ENCODE results near the gene TUBA4B.
"Not testable (repeated sequence)": the region's sequence is repeated elsewhere in the genome, so short reads cannot be mapped to it uniquely, and the experiment has no call there.

The TUBA4B gene

DNA sequence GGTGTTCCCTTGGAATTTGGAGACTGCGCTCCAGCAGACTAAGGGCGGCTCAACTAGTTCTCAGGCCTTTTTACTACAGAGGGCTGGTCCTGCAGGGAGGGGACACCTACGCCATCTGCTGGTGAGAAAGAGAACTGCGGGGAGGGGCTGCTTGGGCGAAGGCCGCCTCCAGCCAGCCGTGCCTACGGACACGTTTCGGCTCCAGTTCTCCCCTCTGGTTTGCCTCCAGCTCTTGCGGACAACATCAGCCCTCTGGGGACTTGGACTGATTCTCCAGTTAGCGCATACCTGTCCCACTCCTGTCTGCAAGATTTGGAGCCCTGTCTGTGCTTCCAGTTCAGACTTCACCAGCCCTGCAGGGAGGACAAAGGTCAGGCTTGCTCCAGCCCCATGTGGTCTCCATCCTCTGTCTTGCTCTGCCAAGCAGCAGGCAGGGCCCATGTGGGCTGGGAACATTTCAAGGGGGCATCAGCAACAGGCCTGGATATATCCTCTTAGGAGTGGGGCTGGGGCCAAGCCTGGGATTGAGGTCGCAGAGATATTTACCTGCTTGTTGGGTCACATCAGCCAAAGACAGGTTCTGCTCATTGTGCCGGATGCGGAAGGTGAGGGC, 45.8 kb downstream of the TUBA4B start:
- no peak overlapping the region for H3K4me3 ChIP-seq (ENCODE audit: low read length)
- no peaks in the 10 kb centered on the region for H3K36me3 ChIP-seq (ENCODE audit: insufficient read depth, low read length)
- peaks cover 37% of the 10 kb centered on the region for H3K4me1 ChIP-seq (ENCODE audit: insufficient read depth, low read length)
- no peaks in the 10 kb centered on the region for H3K9me3 ChIP-seq (ENCODE audit: low read length)
- H3K27me3 ChIP-seq (ENCODE audit: insufficient read depth, low read length) = peaks cover 17% of the 10 kb centered on the region
- H2AFZ ChIP-seq (ENCODE audit: low read depth, low read length) = peak overlapping the region; percentile 7

DNA sequence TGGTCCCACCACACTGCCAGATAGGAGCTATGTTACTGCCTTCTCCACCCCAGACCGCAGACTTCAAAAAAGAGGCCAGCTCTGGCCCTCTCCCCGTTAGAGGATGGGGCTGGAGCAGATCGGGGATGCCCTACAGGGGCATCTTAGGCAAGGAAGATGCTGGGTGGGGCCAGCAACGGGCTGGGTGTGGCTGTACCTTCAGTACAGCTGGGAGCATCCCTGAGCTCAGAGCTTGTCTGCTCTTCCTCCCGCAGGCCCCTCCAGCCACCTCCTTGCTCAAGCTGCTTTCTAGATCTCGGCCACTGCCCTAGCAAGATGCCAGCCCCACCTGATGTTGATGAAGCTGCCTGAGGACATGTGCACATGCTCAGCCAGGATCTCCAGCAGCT, 46.3 kb downstream of the TUBA4B start:
- H3K4me3 ChIP-seq (ENCODE audit: low read length) = no peak overlapping the region
- H3K9me3 ChIP-seq (ENCODE audit: low read length) = no peaks in the 10 kb centered on the region
- no peaks in the 10 kb centered on the region for H3K36me3 ChIP-seq (ENCODE audit: insufficient read depth, low read length)
- H2AFZ ChIP-seq (ENCODE audit: low read depth, low read length) = no peak overlapping the region
- peaks cover 17% of the 10 kb centered on the region for H3K27me3 ChIP-seq (ENCODE audit: insufficient read depth, low read length)
- H3K4me1 ChIP-seq (ENCODE audit: insufficient read depth, low read length) = peaks cover 32% of the 10 kb centered on the region

DNA sequence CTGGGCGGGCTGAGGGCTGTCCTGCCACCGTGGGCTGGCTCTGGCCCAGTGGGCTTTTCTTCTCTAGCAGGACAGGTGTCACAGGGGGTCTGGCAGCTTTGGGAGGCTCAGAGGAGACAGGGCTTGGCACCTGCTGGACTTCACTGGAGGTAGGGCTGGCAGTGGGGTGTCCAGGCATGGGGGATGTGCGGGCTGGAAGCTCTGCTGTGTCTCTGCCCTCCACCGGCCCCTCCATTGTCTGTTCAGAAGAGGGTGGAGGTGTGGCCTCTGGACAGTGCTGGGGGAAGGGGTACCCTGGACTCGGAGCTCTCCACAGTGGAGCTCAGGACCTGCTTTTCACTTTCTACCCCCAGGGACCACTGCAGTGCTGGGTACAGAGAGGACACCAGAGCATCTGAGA, 47.0 kb downstream of the TUBA4B start:
- H3K4me1 ChIP-seq (ENCODE audit: insufficient read depth, low read length) = peaks cover 28% of the 10 kb centered on the region
- no peaks in the 10 kb centered on the region for H3K36me3 ChIP-seq (ENCODE audit: insufficient read depth, low read length)
- peaks cover 17% of the 10 kb centered on the region for H3K27me3 ChIP-seq (ENCODE audit: insufficient read depth, low read length)
- H3K9me3 ChIP-seq (ENCODE audit: low read length) = no peaks in the 10 kb centered on the region
- H3K4me3 ChIP-seq (ENCODE audit: low read length) = peak overlapping the region; percentile 4
- no peak overlapping the region for H2AFZ ChIP-seq (ENCODE audit: low read depth, low read length)

DNA sequence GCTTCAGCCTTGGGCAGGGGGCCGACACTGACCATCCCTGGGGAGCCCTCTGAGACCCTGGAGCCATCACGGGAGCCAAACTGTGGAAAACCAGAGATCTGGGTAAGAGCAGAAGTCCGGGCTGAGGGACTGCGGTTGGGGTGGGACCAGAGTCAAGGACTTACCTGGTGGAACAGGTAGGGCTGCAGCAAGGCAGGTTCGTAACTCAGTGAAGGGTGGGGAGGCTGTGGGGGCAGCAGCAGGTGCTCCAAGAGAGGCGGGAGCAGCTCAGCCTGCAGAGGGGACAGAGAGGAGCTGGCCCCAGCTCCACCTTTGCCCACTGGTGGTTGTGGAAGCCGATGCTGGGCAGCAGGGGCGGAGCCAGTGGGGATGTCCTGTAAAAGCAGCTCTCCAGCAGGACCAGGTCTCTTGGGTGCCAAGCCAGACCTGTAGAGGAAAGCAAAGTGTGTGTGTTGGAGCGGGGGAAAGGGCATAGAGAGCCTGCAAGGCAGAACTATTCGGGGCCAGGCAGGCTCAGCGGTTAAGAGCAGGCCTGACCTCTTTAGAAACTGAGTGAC, 49.4 kb downstream of the TUBA4B start:
- H3K4me1 ChIP-seq (ENCODE audit: insufficient read depth, low read length) = peaks cover 26% of the 10 kb centered on the region
- no peaks in the 10 kb centered on the region for H3K9me3 ChIP-seq (ENCODE audit: low read length)
- H3K36me3 ChIP-seq (ENCODE audit: insufficient read depth, low read length) = no peaks in the 10 kb centered on the region
- H3K27me3 ChIP-seq (ENCODE audit: insufficient read depth, low read length) = peaks cover 12% of the 10 kb centered on the region
- no peak overlapping the region for H3K4me3 ChIP-seq (ENCODE audit: low read length)
- H2AFZ ChIP-seq (ENCODE audit: low read depth, low read length) = no peak overlapping the region

DNA sequence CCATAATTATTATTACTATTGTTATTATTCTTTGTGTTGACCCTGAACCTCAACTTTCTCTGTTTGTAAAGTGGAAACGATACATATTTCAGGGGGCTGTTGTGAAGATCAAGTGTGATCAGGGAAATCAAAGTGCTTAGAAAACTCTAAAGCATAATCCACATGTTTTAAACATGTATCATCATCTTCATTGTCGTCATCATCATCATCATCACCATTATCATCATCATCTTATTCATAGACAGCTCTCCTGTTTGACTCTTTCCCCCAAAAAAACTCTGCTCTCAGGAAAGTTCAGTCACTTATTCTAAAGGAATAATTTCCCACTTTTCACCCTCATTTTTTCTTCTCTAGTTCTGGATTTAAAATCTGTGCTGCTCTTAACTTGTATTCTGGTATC, 51.2 kb downstream of the TUBA4B start:
- H2AFZ ChIP-seq (ENCODE audit: low read depth, low read length) = no peak overlapping the region
- H3K27me3 ChIP-seq (ENCODE audit: insufficient read depth, low read length) = peaks cover 9% of the 10 kb centered on the region
- no peaks in the 10 kb centered on the region for H3K36me3 ChIP-seq (ENCODE audit: insufficient read depth, low read length)
- no peaks in the 10 kb centered on the region for H3K9me3 ChIP-seq (ENCODE audit: low read length)
- H3K4me3 ChIP-seq (ENCODE audit: low read length) = no peak overlapping the region
- peaks cover 30% of the 10 kb centered on the region for H3K4me1 ChIP-seq (ENCODE audit: insufficient read depth, low read length)

DNA sequence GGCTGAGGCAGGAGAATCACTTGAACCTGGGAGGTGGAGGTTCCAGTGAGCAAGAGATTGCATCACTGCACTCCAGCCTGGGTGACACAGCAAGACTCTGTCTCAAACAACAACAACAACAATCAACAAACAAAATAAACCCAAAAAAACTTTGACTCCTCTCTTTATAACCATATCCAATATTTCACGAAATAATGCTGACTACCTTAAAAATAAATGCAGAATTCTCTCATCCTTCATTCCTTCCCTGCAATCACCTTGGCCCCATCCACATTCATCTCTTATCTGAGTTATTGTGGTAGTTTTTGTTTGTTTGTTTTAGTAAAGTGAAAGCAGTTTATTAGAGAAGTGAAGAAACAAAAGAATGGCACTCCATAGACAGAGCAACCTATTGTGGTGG, 53.0 kb downstream of the TUBA4B start:
- Histone ChIP-seq H3K4me1 (ENCODE audit: insufficient read depth, low read length) (peaks cover 15% of the 10 kb centered on the region), H3K36me3 (ENCODE audit: insufficient read depth, low read length) (no peaks in the 10 kb centered on the region), H3K4me3 (ENCODE audit: low read length) (no peak overlapping the region), H3K9me3 (ENCODE audit: low read length) (no peaks in the 10 kb centered on the region), H2AFZ (ENCODE audit: low read depth, low read length) (no peak overlapping the region), H3K27me3 (ENCODE audit: insufficient read depth, low read length) (peaks cover 18% of the 10 kb centered on the region)

DNA sequence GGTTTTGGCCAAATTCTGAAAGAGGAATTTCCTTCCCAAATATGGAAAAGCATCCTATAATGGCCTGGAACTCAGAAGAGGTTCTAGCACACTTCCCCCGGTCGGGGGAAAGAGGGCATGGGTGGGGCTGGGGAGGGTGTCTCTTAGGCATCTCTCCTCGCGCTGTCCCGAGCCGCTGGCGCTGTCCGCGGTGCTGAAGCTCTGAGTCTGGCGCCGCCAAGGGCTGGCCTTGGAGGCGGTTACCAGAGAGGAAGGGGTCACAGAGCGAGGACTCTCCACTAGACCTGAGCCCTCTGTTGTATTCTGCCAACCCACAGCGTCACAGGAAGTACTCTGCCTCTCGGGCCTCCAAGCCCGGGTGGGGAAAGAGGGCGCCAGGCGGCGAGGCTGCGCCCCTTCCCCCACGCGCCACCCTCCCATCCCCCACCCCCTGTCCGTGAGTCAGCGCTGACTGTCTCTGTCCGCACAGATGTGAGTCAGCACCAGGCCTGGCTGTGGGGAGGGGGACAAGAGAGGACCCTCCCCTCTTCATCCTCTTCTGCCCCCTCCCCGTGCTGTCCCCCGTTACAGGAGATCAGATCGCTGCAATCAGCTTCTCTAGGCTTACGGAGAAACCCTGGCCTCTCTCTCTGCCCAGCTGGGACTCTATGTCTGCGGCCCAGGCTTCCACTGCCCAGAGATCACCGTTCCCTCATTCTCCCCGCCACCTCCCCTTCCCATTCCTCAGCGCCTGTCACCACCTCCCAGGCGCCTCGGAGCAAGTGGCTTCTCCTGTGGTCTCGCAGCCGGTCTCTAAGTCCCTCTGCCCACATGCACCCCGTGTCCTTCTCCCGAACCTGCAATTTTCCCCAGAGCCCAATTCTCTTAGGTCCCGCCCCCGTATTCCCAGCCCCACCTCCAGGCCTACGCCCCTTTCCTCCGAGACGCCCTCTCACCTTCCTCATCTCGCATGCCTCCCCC, 55.4 kb downstream of the TUBA4B start:
- Histone ChIP-seq H2AFZ (ENCODE audit: low read depth, low read length) (no peak overlapping the region), H3K27me3 (ENCODE audit: insufficient read depth, low read length) (peaks cover 19% of the 10 kb centered on the region), H3K9me3 (ENCODE audit: low read length) (no peaks in the 10 kb centered on the region), H3K36me3 (ENCODE audit: insufficient read depth, low read length) (no peaks in the 10 kb centered on the region), H3K4me1 (ENCODE audit: insufficient read depth, low read length) (peaks cover 13% of the 10 kb centered on the region), H3K4me3 (ENCODE audit: low read length) (peak overlapping the region; percentile 40)

DNA sequence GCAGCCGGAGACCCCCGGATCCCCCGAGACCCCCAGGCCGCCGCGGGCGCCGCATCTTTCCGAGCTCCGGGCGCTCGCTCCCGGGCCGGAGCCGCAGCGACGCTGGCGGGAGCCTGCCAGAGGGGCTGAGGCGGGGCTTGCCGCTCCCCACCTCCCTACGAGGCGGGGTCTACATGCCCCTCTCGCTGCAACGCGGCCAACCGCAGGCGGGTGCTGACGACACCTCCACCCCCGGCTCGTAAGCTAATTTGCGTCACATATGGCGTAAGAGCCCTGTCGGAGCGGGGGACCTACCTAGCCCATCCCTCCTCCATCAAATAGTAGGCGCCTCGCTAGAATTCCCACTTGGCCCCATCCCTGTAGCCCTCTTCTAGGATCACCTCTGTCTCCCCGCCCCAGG, 56.2 kb downstream of the TUBA4B start, which contains the start of gene PTPRN:
Gene PTPRN (minus strand): TSS at position 124 of the 400 bp plus-strand sequence. CDS start 69 bp downstream, at position 55.
- H3K4me1 ChIP-seq (ENCODE audit: insufficient read depth, low read length) = peaks cover 13% of the 10 kb centered on the region
- peaks cover 19% of the 10 kb centered on the region for H3K27me3 ChIP-seq (ENCODE audit: insufficient read depth, low read length)
- peak within 1 kb of the TSS; percentile 40 for H3K4me3 ChIP-seq (ENCODE audit: low read length)
- no peak within 1 kb of the TSS for H2AFZ ChIP-seq (ENCODE audit: low read depth, low read length)
- no peaks in the 10 kb centered on the region for H3K9me3 ChIP-seq (ENCODE audit: low read length)
- no peaks in the 10 kb centered on the region for H3K36me3 ChIP-seq (ENCODE audit: insufficient read depth, low read length)

DNA sequence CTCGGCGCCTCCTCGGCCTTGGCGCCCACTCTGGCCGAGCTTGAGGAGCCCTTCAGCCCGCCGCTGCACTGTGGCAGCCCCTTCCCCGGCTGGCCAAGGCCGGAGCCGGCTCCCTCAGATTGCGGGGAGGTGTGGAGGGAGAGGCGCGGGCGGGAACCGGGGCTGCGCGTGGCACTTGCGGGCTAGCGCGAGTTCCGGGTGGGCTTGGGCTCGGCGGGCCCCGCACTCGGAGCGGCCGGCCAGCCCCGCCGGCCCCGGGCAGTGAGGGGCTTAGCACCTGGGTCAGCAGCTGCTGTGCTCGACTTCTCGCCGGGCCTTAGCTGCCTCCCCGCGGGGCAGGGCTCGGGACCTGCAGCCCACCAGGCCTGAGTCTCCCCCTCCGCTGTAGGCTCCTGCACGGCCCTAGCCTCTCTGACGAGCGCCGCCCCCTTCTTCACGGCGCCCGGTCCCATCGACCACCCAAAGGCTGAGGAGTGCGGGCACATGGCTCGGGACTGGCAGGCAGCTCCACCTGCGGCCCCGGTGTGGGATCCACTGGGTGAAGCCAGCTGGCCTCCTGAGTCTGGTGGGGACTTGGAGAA, 59.7 kb downstream of the TUBA4B start:
- not testable (repeated sequence) for H3K9me3 ChIP-seq (ENCODE audit: low read length); H3K4me3 ChIP-seq (ENCODE audit: low read length); H3K36me3 ChIP-seq (ENCODE audit: insufficient read depth, low read length); H2AFZ ChIP-seq (ENCODE audit: low read depth, low read length)
- peaks cover 19% of the 10 kb centered on the region for H3K27me3 ChIP-seq (ENCODE audit: insufficient read depth, low read length)
- H3K4me1 ChIP-seq (ENCODE audit: insufficient read depth, low read length) = peaks cover 13% of the 10 kb centered on the region

DNA sequence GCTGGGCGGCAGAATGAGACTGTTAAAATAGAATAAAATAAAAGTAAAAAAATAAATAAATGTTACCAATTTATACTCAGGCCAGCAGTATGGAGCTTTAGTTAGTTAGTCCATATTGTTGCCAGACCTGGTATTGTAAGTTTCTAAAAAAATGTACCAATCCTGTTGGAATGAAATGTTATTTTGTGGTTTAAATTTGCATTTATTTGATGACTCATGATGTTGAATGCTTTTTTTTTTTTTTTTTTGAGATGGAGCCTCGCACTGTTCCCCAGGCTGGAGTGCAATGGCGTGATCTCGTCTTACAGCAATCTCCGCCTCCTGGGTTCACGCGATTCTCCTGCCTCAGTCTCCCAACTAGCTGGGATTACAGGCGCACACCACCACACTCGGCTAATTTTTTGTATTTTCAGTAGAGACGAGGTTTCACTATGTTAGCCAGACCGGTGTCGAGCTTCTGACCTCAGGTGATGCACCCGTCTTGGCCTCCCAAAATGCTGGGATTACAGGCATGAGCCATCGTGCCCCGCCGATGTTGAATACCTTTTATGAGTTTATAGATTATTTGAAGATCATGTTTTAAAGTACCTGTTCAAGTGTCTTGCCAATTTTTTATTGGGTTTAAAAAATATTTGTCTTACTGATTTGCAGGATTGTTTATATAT, 61.9 kb downstream of the TUBA4B start:
- H3K4me1 ChIP-seq (ENCODE audit: insufficient read depth, low read length) = no peaks in the 10 kb centered on the region
- H3K27me3 ChIP-seq (ENCODE audit: insufficient read depth, low read length) = peaks cover 11% of the 10 kb centered on the region
- H3K36me3 ChIP-seq (ENCODE audit: insufficient read depth, low read length) = no peaks in the 10 kb centered on the region
- H3K9me3 ChIP-seq (ENCODE audit: low read length) = no peaks in the 10 kb centered on the region
- H3K4me3 ChIP-seq (ENCODE audit: low read length) = no peak overlapping the region
- no peak overlapping the region for H2AFZ ChIP-seq (ENCODE audit: low read depth, low read length)

Data from neuron (in vitro differentiated cells).